HEK293 (cell line): ENCODE measurements around the gene MYH7B.
A peak's percentile ranks its signal among the peaks of the same experiment; 100 is the strongest.

Experiments used
- CTCF ChIA-PET: fragments of 350-600 bp; formaldehyde crosslinking; extraction: SDS; loops from one replicate; lab custom pipeline; 2021; ENCODE audit warnings: antibody characterized with exemption; lab: Yijun Ruan, JAX
- POLR2A ChIA-PET: fragments of 300-600 bp; formaldehyde crosslinking; extraction: SDS; loops from one replicate; lab custom pipeline; 2020; ENCODE audit warnings: antibody characterized with exemption, inconsistent platforms; lab: Yijun Ruan, JAX
- H3K27ac ChIP-seq: fragments of 200-500 bp; sonication (Bioruptor generic); 2 replicates; pipeline ENCODE4 v1.5.1; 2014; ENCODE audit warnings: low read depth, low read length, control low read depth, inconsistent platforms; ENCODE audit errors: extremely low read depth
- H3K36me3 ChIP-seq, 2 experiments: fragments of 200-500 bp in 1 of 2; sonication (Bioruptor generic) in 1 of 2; 1 replicate in 1 of 2; 2 replicates in 1 of 2; pipeline ENCODE4 v1.5.1; 2014 to 2017; ENCODE audit warnings: inconsistent platforms in 2 of 2, low read length in 2 of 2; ENCODE audit not compliant: control insufficient read depth in 2 of 2, insufficient read depth in 1 of 2
- H3K4me1 ChIP-seq: fragments of 200-500 bp; sonication (Bioruptor generic); 2 replicates; pipeline ENCODE4 v1.5.1; 2014; ENCODE audit warnings: mild to moderate bottlenecking, low read length, inconsistent platforms; ENCODE audit not compliant: control insufficient read depth, insufficient read depth
- H3K4me3 ChIP-seq: 2 replicates; pipeline ENCODE4 v1.5.1; 2011; ENCODE audit warnings: low read depth, mild to moderate bottlenecking, control low read depth, low read length, moderate library complexity
- H3K9me3 ChIP-seq: fragments of 200-500 bp; sonication (Bioruptor generic); 2 replicates; pipeline ENCODE4 v1.5.1; 2014; ENCODE audit warnings: low read depth, low read length, inconsistent platforms; ENCODE audit not compliant: control insufficient read depth, insufficient read depth
- CTCF ChIP-seq: fragments of 450-650 bp; formaldehyde crosslinking; IDR thresholded peaks from 2 replicates; pipeline ENCODE4 v1.5.1; 2016; ENCODE audit warnings: missing biosample characterization, missing genetic modification characterization
- GFI1B ChIP-seq: fragments of 450-650 bp; formaldehyde crosslinking; IDR thresholded peaks from 2 replicates; pipeline ENCODE4 v1.5.1; 2016; ENCODE audit warnings: missing biosample characterization, missing genetic modification characterization
- HOXA7 ChIP-seq: sonication (generic); formaldehyde crosslinking; IDR thresholded peaks from 2 replicates; pipeline ENCODE4 v1.8.1; 2022; ENCODE audit warnings: missing genetic modification reagents, borderline replicate concordance
- MYNN ChIP-seq: fragments of 450-650 bp; formaldehyde crosslinking; IDR thresholded peaks from 2 replicates; pipeline ENCODE4 v1.5.1; 2016; ENCODE audit warnings: missing biosample characterization, missing genetic modification characterization, borderline replicate concordance
- OSR2 ChIP-seq: fragments of 450-650 bp; formaldehyde crosslinking; IDR thresholded peaks from 2 replicates; pipeline ENCODE4 v1.5.1; 2016; ENCODE audit warnings: missing biosample characterization, missing genetic modification characterization
- PATZ1 ChIP-seq: fragments of 450-650 bp; formaldehyde crosslinking; IDR thresholded peaks from 2 replicates; pipeline ENCODE4 v1.5.1; 2016; ENCODE audit warnings: missing biosample characterization, missing genetic modification characterization
- SCRT2 ChIP-seq: fragments of 450-650 bp; formaldehyde crosslinking; IDR thresholded peaks from 2 replicates; pipeline ENCODE4 v1.5.1; 2016; ENCODE audit warnings: missing biosample characterization, missing genetic modification characterization
- TCF7L2 ChIP-seq: IDR thresholded peaks from 2 replicates; pipeline ENCODE4 v1.6.1; 2011; ENCODE audit warnings: low read depth, mild to moderate bottlenecking, inconsistent platforms, low read length, moderate library complexity, borderline replicate concordance
- ZIC2 ChIP-seq: fragments of 450-650 bp; formaldehyde crosslinking; IDR thresholded peaks from 2 replicates; pipeline ENCODE4 v1.5.1; 2016; ENCODE audit warnings: missing biosample characterization, missing genetic modification characterization
- ZNF10 ChIP-seq: fragments of 450-650 bp; formaldehyde crosslinking; IDR thresholded peaks from 2 replicates; pipeline ENCODE4 v1.5.1; 2017; ENCODE audit warnings: missing biosample characterization, missing genetic modification characterization
- ZNF132 ChIP-seq: fragments of 450-650 bp; formaldehyde crosslinking; IDR thresholded peaks from 2 replicates; pipeline ENCODE4 v1.5.1; 2017; ENCODE audit warnings: missing biosample characterization, missing genetic modification characterization, borderline replicate concordance
- ZNF133 ChIP-seq: fragments of 450-650 bp; formaldehyde crosslinking; IDR thresholded peaks from 2 replicates; pipeline ENCODE4 v1.5.1; 2016; ENCODE audit warnings: missing biosample characterization, missing genetic modification characterization
- ZNF221 ChIP-seq: fragments of 450-650 bp; formaldehyde crosslinking; IDR thresholded peaks from 2 replicates; pipeline ENCODE4 v1.5.1; 2017; ENCODE audit warnings: missing biosample characterization, missing genetic modification characterization, borderline replicate concordance
- ZNF350 ChIP-seq: fragments of 450-650 bp; formaldehyde crosslinking; IDR thresholded peaks from 2 replicates; pipeline ENCODE4 v1.5.0; 2017; ENCODE audit warnings: missing biosample characterization, mild to moderate bottlenecking, missing genetic modification characterization
- ZNF394 ChIP-seq: fragments of 450-650 bp; formaldehyde crosslinking; IDR thresholded peaks from 2 replicates; pipeline ENCODE4 v1.5.1; 2016; ENCODE audit warnings: missing biosample characterization, missing genetic modification characterization, mild to moderate bottlenecking, moderate library complexity, borderline replicate concordance
- ZNF561 ChIP-seq: fragments of 450-650 bp; IDR thresholded peaks from 2 replicates; pipeline ENCODE4 v1.5.1; 2018; ENCODE audit warnings: missing biosample characterization, missing genetic modification characterization, borderline replicate concordance
- ZNF571 ChIP-seq: fragments of 450-650 bp; formaldehyde crosslinking; IDR thresholded peaks from 2 replicates; pipeline ENCODE4 v1.5.0; 2017; ENCODE audit warnings: missing biosample characterization, missing genetic modification characterization
- ZNF585B ChIP-seq: fragments of 450-650 bp; formaldehyde crosslinking; IDR thresholded peaks from 2 replicates; pipeline ENCODE4 v1.5.1; 2016; ENCODE audit warnings: missing biosample characterization, missing genetic modification characterization
- ZNF639 ChIP-seq: fragments of 450-650 bp; formaldehyde crosslinking; IDR thresholded peaks from 2 replicates; pipeline ENCODE4 v1.5.1; 2016; ENCODE audit warnings: missing biosample characterization, missing genetic modification characterization
- ZNF658 ChIP-seq: fragments of 450-650 bp; formaldehyde crosslinking; IDR thresholded peaks from 2 replicates; pipeline ENCODE4; 2016; ENCODE audit warnings: missing biosample characterization, missing genetic modification characterization
- ZNF701 ChIP-seq: fragments of 450-650 bp; formaldehyde crosslinking; IDR thresholded peaks from 2 replicates; pipeline ENCODE4 v1.5.1; 2016; ENCODE audit warnings: missing biosample characterization, missing genetic modification characterization
- ZNF776 ChIP-seq: fragments of 450-650 bp; formaldehyde crosslinking; IDR thresholded peaks from 2 replicates; pipeline ENCODE4 v1.5.0; 2017; ENCODE audit warnings: missing biosample characterization, missing genetic modification characterization, borderline replicate concordance
- ZNF777 ChIP-seq: fragments of 450-650 bp; formaldehyde crosslinking; IDR thresholded peaks from 2 replicates; pipeline ENCODE4 v1.5.1; 2017; ENCODE audit warnings: missing biosample characterization, missing genetic modification characterization, borderline replicate concordance

MYH7B gene

GRCh38 chr20:34925341-34925740 lies 30.3 kb upstream of the MYH7B start (continued):
- TF ChIP-seq ZNF561 (tag by site-specific recombination), result no peak
- TF ChIP-seq ZNF639 (tag by site-specific recombination), result no peak
- no peak for TF ChIP-seq ZNF350 (tag by site-specific recombination)
- no peak for TF ChIP-seq ZNF132 (tag by site-specific recombination)
- TF ChIP-seq ZNF133 (tag by site-specific recombination), result no peak

- H3K27ac ChIP-seq, result no peak overlapping the region
- no peak for TF ChIP-seq MYNN (tag by site-specific recombination)
- no peak for TF ChIP-seq ZNF571 (tag by site-specific recombination)
- TF ChIP-seq SCRT2 (tag by site-specific recombination), result peak; percentile 60
- peak; percentile 49; the same call in 1 of the 2 replicates for TF ChIP-seq ZNF10 (tag by site-specific recombination)
- no peak for TF ChIP-seq ZNF701 (tag by site-specific recombination)
- no peak for TF ChIP-seq HOXA7 (CRISPR knock-in tag)
- no peak for TF ChIP-seq ZNF394
- TF ChIP-seq, all 188 proteins: peak for 2
- H3K4me3 ChIP-seq, result no peak overlapping the region
- POLR2A ChIA-PET, result no interaction called here
- CTCF ChIA-PET, result no interaction called here
- H3K36me3 ChIP-seq, result peaks cover 0 to 82% of the 10 kb centered on the region in 2 experiments; a peak in 2 of 3 replicates
- H3K9me3 ChIP-seq, result no peaks in the 10 kb centered on the region
- H3K4me1 ChIP-seq, result no peaks in the 10 kb centered on the region
Measured at GRCh38 chr20:34925981-34926380, 29.7 kb upstream of the MYH7B start.

- peaks cover 0 to 82% of the 10 kb centered on the region in 2 experiments; a peak in 2 of 3 replicates for H3K36me3 ChIP-seq
- no peaks in the 10 kb centered on the region for H3K4me1 ChIP-seq
- no peaks in the 10 kb centered on the region for H3K9me3 ChIP-seq
- no peak overlapping the region for H3K4me3 ChIP-seq
- ChIA-PET CTCF (no interaction called here), POLR2A (no interaction called here)
- TF ChIP-seq ZIC2 (tag by site-specific recombination), result no peak
- no peak for TF ChIP-seq ZNF776 (tag by site-specific recombination)
- TF ChIP-seq ZNF658, result no peak
- TF ChIP-seq OSR2 (tag by site-specific recombination), result no peak
- no peak for TF ChIP-seq ZNF701 (tag by site-specific recombination)
- no peak for TF ChIP-seq SCRT2 (tag by site-specific recombination)
- no peak for TF ChIP-seq ZNF10 (tag by site-specific recombination)
- TF ChIP-seq GFI1B (tag by site-specific recombination), result no peak
- no peak for TF ChIP-seq PATZ1
- no peak for TF ChIP-seq ZNF585B (tag by site-specific recombination)
- TF ChIP-seq ZNF777 (tag by site-specific recombination), result no peak
- no peak for TF ChIP-seq ZNF350 (tag by site-specific recombination)
- no peak for TF ChIP-seq CTCF (tag by site-specific recombination)
- TF ChIP-seq TCF7L2, result no peak
- TF ChIP-seq ZNF221, result no peak
- no peak overlapping the region for H3K27ac ChIP-seq
Measured at GRCh38 chr20:34926581-34926980, 29.1 kb upstream of the MYH7B start.
